HL-60/S4 treated with retinoic acid at 250 ng/mL for 4 days and 3 days (cell line): ENCODE results near the gene SPRED3.

Experiments used
- in situ Hi-C: fragments of 300-500 bp; cut with MboI; formaldehyde crosslinking; loops from 2 replicates; pipeline ENCODE4 v1.7.0; 2022; ENCODE audit warnings: low sequenced_read_pairs

The SPRED3 gene

GRCh38 chr19:38370299-38370698 lies 18.2 kb upstream of the SPRED3 start:
- in situ Hi-C loops = no loop called here

DNA sequence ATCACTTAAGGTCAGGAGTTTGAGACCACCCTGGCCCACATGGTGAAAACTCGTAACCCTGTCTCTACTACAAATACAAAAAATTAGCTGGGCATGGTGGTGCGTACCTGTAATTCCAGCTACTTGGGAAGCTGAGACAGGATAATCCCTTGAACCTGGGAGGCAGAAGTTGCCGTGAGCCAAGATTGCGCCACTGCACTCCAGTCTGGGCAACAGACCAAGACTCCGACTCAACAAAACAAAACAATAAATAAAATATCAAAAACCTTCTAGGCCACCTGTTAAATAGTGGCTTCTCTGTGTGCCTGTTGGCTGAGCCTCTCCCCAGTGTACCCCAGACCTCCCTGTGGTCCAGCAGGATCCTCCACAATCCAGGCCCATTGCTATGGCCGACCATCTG lies 17.4 kb upstream of the SPRED3 start:
- in situ Hi-C loops = no loop called here

GRCh38 chr19:38373907-38374331 lies 14.6 kb upstream of the SPRED3 start:
- in situ Hi-C loops = no loop called here

GRCh38 chr19:38374332-38375097 lies 14.0 kb upstream of the SPRED3 start, which contains the start of gene PSMD8:
TSS of gene PSMD8 (plus strand) at chr19:38374571. CDS start at chr19:38374602, 31 bp downstream.
- in situ Hi-C loops = no loop called here

DNA sequence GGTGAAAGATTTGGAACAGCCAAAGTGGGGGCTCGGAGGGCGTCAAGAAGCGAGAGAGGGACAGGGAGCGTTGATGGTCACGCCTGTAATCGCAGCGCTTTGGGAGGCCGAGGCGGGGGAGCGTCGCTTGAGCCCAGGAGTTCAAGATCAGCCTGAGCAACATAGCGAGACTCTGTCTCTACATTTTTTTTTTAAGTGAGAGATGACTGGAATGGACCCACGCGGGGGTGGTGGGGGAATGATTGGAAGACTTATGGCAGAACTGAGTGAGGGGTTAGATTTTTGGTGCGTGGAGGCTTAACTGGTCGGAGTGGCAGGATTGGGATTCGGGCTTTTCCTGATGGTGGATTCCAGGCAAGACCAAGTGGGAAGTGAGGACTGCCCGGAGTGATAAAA lies 13.4 kb upstream of the SPRED3 start:
- in situ Hi-C loops = no loop called here

- in situ Hi-C loops = no loop called here
These were observed 12.7 kb upstream of the SPRED3 start for GRCh38 chr19:38375748-38376147.

DNA sequence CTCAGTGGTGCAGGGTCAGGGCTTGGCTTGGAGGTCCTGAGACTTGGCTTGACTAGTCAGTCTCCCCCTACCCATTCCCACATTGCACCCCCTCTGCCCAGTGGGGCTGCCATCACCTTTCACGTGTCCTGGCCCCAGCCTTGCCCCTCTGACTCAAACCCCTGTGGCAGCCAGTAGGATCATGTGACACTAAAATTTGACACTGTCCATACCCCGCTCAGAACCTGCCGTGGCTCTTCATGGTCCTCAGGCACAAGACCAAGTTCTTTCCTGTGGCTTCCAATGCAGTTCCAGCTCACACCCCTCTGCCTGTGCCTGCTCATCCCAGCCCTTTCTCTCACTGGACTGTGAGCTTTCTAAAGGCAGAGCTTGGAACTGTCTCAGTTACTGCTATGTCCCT lies 11.9 kb upstream of the SPRED3 start:
- in situ Hi-C loops = no loop called here

DNA sequence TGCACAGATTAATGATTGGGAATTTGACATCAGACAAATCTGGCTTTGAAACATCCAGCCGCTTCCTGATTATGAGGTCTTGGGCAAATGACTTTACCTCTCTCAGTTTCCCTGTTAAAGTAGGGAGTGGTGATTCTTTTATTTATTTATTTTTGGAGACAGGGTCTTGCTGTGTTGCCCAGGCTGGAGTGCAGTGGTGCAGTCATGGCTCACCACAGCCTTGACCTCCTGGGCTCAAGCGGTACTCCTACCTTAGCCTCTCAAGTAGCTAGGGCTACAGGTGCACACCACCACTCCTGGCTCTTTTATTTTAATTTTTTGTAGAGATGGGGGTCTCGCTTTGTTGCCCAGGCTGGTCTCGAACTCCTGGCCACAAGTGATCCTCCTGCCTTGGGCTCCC lies 11.4 kb upstream of the SPRED3 start:
- in situ Hi-C loops = no loop called here

DNA sequence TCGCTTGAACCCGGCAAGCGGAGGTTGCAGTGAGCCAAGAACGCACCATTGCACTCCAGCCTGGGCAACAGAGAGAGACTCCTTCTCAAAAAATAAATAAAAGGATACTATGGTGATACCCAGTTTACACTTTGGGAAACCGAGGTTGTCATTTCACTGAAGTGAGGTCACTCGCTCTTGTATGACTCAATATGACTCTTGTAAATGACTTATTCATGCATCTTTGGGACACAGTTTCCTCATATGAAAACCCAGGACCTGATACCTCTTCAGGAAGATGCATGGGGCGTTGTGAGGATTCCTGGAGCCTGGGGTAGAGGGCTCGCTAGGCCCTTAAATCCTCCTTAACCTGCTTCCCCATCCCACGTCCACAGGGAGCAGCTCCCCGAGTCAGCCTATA lies 9.6 kb upstream of the SPRED3 start:
- in situ Hi-C loops = no loop called here

DNA sequence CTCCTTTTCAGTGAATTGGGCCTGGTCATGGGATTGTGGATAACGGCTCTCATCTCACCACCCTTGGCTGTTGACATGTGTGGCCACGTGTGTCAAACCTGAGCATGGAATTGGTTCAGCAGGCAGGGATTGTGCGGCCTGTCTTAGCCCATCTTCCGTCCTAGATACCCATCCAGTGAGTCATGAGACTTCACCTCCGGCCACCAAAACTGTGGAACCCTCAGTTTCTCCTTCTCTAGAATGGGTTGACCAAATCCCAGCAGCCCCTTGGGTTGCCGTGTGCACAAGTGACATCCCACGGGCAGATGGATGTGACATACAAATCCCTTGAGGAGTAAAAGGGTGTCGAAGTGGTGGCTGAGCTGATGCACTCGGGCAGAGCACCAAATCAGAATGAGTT lies 7.4 kb upstream of the SPRED3 start:
- in situ Hi-C loops = no loop called here

DNA sequence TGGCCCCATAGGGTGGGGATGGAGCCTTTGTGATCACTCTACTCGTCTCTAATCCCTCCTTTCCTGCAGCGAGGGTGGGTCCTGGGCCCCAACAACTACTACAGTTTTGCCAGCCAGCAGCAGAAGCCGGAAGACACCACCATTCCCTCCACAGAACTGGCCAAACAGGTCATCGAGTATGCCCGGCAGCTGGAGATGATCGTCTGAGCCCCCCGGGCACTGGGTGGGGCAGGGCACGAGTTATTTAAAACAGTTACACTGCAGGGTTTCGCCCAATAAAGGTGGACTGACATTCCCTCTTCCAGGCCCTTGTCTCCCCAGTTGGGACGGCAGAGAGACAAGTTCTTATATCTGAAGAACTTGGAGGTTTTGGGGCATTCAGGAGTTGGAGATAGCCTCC lies 5.3 kb upstream of the SPRED3 start:
- in situ Hi-C loops = no loop called here

GRCh38 chr19:38383743-38384142 lies 4.8 kb upstream of the SPRED3 start:
- in situ Hi-C loops = no loop called here

DNA sequence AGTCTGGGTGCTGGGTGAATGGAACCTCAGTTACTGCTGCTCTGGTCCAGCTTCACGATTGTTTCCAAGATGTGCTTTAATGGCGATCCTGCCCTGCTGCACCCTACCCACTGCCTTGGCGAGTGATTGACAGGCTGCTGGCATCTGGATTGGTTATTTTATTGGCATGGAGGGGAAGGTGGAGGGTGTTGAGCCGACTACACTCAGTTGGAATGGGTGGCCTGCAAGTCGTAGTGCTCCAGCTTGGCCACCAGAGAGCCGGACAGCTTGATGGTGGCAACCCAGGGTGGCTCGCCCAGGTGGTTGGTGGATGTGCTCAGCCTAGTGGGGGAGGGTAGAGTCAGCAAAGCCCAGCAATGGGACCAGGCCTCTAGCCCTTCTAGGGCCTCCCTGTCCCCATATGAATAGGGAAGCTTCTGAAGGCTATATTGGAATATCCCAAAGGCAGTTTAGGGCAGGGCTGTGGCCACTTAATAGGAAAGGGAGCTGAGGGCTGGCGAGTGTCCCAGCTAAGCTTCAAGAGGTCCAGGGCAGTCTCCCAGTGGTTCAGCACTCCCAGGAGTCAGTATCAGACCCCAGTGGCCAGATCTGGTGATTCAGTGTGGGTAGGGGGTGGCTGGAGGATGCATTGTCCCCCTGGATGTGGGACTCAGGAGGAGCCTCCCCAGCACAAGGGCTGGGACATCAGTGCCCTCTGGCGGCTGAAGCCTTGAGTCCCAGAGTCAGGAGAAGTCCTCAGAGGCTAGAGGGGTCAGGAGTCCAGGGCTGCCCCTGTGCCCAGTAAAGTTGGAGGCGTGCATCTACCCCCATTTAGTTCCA lies 4.1 kb upstream of the SPRED3 start:
- in situ Hi-C loops = no loop called here

- in situ Hi-C loops = no loop called here
These were observed 3.3 kb upstream of the SPRED3 start for GRCh38 chr19:38385057-38385803.

GRCh38 chr19:38385804-38386257 lies 2.7 kb upstream of the SPRED3 start:
- in situ Hi-C loops = no loop called here

- in situ Hi-C loops = no loop called here
These were observed 2.1 kb upstream of the SPRED3 start for GRCh38 chr19:38386300-38386970.

DNA sequence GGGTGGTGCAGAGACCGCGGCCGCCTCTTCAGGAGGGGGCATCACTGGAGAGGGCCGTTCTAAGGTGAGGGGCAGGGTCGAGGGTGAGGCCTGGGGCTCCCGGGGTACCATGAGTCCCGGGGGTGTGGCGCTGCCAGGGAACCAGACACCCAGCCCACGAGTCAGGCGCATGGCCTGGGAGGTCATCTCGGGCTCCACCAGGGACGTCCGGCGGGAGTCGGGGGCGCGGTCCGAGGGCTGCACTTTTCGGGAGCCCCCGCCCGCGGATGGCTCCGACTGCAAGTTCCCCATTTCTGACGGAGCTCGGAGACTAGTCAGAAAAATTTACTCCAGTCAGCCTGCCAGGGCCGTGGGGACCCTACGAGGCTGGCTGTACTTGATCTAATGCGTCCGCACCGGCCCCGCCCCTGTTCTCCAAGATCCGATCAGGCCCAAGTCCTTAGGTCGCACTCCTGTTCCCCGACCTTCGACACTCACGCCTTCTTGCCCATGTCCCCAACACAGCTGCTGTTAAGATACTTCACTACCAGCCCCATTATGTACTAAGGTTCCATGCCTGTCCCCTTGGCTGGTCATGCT lies 1.4 kb upstream of the SPRED3 start:
- in situ Hi-C loops = no loop called here

DNA sequence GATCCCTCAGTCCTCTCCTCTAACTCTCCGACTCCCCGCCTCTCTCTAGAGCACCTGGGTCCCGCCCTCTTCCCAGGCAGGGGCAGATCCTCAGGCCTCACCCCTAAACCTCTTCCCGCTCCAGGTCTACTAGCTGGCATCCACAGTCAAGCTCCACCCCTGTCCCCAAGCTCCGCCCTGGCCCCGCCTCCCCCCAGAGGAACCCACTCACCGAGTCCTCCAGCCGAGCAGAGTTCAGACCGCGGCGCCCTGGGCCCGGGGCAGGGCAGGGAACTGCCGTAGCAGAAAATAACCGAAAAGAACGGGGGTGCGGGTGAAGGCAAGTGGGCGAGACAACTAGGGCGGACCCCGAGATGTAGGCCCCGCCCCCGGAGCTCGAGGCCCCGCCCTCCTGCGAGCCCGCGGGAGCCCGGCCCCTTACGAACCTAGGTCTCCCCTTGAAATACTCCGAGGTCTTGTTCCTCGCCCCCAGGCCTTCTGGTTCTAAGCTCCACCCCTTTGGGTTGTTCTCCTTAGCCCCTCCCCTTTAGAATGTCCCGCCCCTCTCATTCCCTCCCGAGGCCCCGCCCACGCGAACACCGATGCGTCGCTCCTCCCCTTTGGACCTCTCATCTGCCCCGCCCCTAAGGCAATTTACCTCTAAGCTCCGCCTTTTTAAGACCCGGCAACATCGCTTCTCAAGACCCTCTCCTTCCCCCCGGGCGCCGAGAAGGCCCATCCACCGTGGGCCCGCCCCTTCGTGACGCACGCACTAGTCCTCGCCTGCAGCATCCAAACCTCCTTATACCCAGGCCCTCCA lies 748 bp upstream of the SPRED3 start, which contains the start of gene GGN:
TSS of gene GGN (minus strand) at position 485 of the 799 bp plus-strand sequence. CDS start 773 bp downstream, outside the sequence.
- in situ Hi-C loops = no loop called here

DNA sequence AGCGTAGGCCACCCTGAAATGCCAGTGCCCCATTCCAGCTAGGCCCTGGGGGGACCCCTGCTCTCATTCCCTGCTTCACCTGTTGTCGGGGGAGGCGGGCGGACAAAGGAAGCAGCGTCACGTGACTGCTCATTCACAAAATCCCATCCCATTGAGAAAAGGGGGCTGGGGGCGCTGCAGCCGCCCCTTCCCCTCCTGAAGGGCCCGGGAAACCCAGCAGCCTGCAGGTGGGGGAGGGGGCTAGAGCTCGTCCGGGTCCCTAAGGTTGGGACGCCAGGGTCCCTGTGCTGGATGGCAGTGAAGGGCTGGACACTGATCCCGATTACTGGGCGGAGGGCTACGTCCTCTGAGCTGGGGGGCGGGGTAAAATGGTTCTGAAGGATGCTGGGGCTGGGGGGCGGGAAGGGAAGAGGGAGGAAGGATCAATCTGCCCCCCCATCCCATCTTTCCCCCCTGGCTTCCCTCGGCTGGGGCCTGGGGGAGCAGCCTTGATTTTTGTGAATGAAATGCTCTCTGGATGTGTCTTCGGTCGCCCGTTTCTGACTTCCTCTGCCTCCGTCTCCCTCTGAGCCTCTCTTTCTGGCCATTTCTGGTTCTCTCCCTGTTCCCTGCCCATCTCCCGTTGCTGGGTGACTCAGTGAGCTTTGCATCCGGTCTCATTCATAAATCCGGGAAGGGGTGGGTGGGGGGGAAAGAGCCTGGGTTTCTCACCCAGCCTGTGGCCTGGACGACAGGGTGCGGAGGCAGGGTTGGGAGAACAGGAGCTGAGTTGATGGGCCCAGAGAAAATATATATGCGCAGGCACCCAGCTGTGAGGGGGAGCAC lies 816 bp downstream of the SPRED3 start:
- in situ Hi-C loops = no loop called here
